K562 (cell line): Measurements from ENCODE around the gene MRPS24. TPM values are rescaled to one million over a fixed set of nuclear protein-coding genes. Genes with fewer than 3 reads are reported as not detected.

Experiments used
- ATAC-seq: fragments of 200-7000 bp; cut with Tn5 transposase; 3 replicates; pipeline ENCODE4 v1.9.1; 2020; ENCODE audit warnings: moderate library complexity
- BruUV-seq: library from RNA; stranded (reverse); fragments of 400-500 nt; replicated peaks from 2 replicates; lab custom pipeline; 2021; lab: Mats Ljungman, UMichigan
- CTCF ChIA-PET: fragments of 300-600 bp; formaldehyde crosslinking; extraction: SDS; loops from one replicate; lab custom pipeline; 2021; ENCODE audit warnings: low intra/inter-chr PET ratio; lab: Yijun Ruan, JAX
- POLR2A ChIA-PET: fragments of 300-600, 350-650 bp; sonication (Branson Sonifier 250); formaldehyde crosslinking; extraction: SDS; loops from one replicate; lab custom pipeline; 2021; ENCODE audit warnings: antibody characterized with exemption, inconsistent platforms; lab: Yijun Ruan, JAX
- DNase-seq, 4 experiments: peaks; one replicate each; pipeline versions ENCODE4 v3.0.0 to v3.0.0-alpha.2; 2011 to 2018; ENCODE audit warnings: low spot score in 3 of 4, mixed read lengths in 3 of 4; ENCODE audit errors: extremely low read depth in 1 of 4
- FAIRE-seq: peaks from 2 replicates; lab custom pipeline; 2011; peaks lifted over from hg19 to GRCh38; lab: Jason Lieb, UNC
- H2AFZ ChIP-seq: 2 replicates; pipeline ENCODE4 v1.6.0; 2011; ENCODE audit warnings: low read depth, low read length, control low read depth, inconsistent platforms
- H3K27ac ChIP-seq: fragments of 200-600 bp; 3 replicates; pipeline ENCODE4 v1.8.0; 2011; ENCODE audit warnings: low read depth, mild to moderate bottlenecking, control low read depth, inconsistent platforms, low read length, moderate library complexity, mixed read lengths; ENCODE audit errors: extremely low read depth
- H3K27me3 ChIP-seq, 2 experiments: fragments of 300-600 bp in 1 of 2; 2 replicates in 1 of 2; 3 replicates in 1 of 2; pipeline versions ENCODE4 v1.6.0 to v1.8.0; 2011; ENCODE audit warnings: inconsistent platforms in 2 of 2, low read length in 2 of 2, mild to moderate bottlenecking in 1 of 2, mixed read lengths in 1 of 2, moderate library complexity in 1 of 2; ENCODE audit not compliant: control insufficient read depth in 2 of 2, insufficient read depth in 2 of 2
- H3K36me3 ChIP-seq: fragments of 300-600 bp; 3 replicates; pipeline ENCODE4 v1.8.0; 2011; ENCODE audit warnings: mild to moderate bottlenecking, low read length, inconsistent platforms; ENCODE audit not compliant: control insufficient read depth, insufficient read depth
- H3K4me1 ChIP-seq, 2 experiments: fragments of 200-600 bp in 1 of 2; replicated peaks in 1 of 2; 2 replicates in 1 of 2; 3 replicates in 1 of 2; pipeline versions ENCODE4 v1.5.1 to v1.8.0; 2011; ENCODE audit warnings: inconsistent platforms in 2 of 2, low read length in 2 of 2, mild to moderate bottlenecking in 1 of 2, mixed read lengths in 1 of 2, moderate library complexity in 1 of 2; ENCODE audit not compliant: control insufficient read depth in 2 of 2, insufficient read depth in 2 of 2
- H3K4me2 ChIP-seq: 2 replicates; pipeline ENCODE4 v1.6.1; 2011; ENCODE audit warnings: low read length, control low read depth, inconsistent platforms, mixed read lengths; ENCODE audit not compliant: insufficient read depth
- H3K4me3 ChIP-seq: fragments of 200-600 bp; sonication (generic), shearing (Covaris generic); 2 replicates; pipeline ENCODE4 v1.5.1; 2016; ENCODE audit warnings: control low read depth, inconsistent platforms
- H3K79me2 ChIP-seq: fragments of 200-600 bp; 3 replicates; pipeline ENCODE4 v1.8.0; 2011; ENCODE audit warnings: low read length, inconsistent platforms; ENCODE audit not compliant: control insufficient read depth, insufficient read depth
- H3K9ac ChIP-seq, 2 experiments: 2 replicates each; pipeline versions ENCODE4 v1.6.0 to v1.6.1; 2011; ENCODE audit warnings: low read depth in 2 of 2, low read length in 2 of 2, control low read depth in 1 of 2, inconsistent platforms in 1 of 2, mild to moderate bottlenecking in 1 of 2, mixed read lengths in 1 of 2; ENCODE audit not compliant: insufficient read depth in 1 of 2
- H3K9me1 ChIP-seq: one replicate; pipeline ENCODE4 v1.6.0; 2011; ENCODE audit warnings: inconsistent platforms, mild to moderate bottlenecking, low read length, moderate library complexity; ENCODE audit not compliant: control insufficient read depth, insufficient read depth
- H3K9me3 ChIP-seq: replicated peaks from 2 replicates; pipeline ENCODE4 v1.5.1; 2011; ENCODE audit warnings: low read depth, low read length, inconsistent platforms; ENCODE audit not compliant: control insufficient read depth, insufficient read depth
- H4K20me1 ChIP-seq: replicated peaks from 2 replicates; pipeline ENCODE4 v1.6.1; 2011; ENCODE audit warnings: low read length, inconsistent platforms, mixed read lengths; ENCODE audit not compliant: control insufficient read depth, insufficient read depth
- ARID2 ChIP-seq: fragments of 450-650 bp; IDR thresholded peaks from 2 replicates; pipeline ENCODE4 v1.6.1; 2017; ENCODE audit warnings: antibody characterized with exemption, mild to moderate bottlenecking
- CREB1 ChIP-seq, 2 experiments: sonication (generic) in 1 of 2; formaldehyde crosslinking in 1 of 2; IDR thresholded peaks; 2 replicates each; pipeline versions ENCODE4 v1.6.1 to v1.8.0; 2012 to 2022; ENCODE audit warnings: inconsistent platforms in 1 of 2, mild to moderate bottlenecking in 1 of 2, missing genetic modification reagents in 1 of 2, moderate library complexity in 1 of 2
- FOXM1 ChIP-seq, 2 experiments: fragments of 450-650 bp in 1 of 2; sonication (generic) in 1 of 2; formaldehyde crosslinking in 1 of 2; IDR thresholded peaks; 2 replicates each; pipeline versions ENCODE4 v1.6.1 to v1.9.0; 2017 to 2022; ENCODE audit warnings: low read depth in 2 of 2, mild to moderate bottlenecking in 2 of 2, missing genetic modification reagents in 1 of 2, moderate library complexity in 1 of 2
- MYNN ChIP-seq, 2 experiments: sonication (generic); formaldehyde crosslinking in 1 of 2; IDR thresholded peaks; 2 replicates each; pipeline versions ENCODE4 v1.5.0 to v1.6.1; 2016 to 2020; ENCODE audit warnings: antibody characterized with exemption in 1 of 2, missing genetic modification reagents in 1 of 2
- NCOA2 ChIP-seq, 2 experiments: fragments of 450-650 bp; IDR thresholded peaks; 2 replicates each; pipeline ENCODE4 v1.6.1; 2018; ENCODE audit warnings: mild to moderate bottlenecking in 2 of 2, moderate library complexity in 1 of 2; ENCODE audit not compliant: partially characterized antibody in 2 of 2
- PRDM10 ChIP-seq: fragments of 450-650 bp; IDR thresholded peaks from 2 replicates; pipeline ENCODE4 v1.6.1; 2018; ENCODE audit not compliant: partially characterized antibody
- RBM22 ChIP-seq: fragments of 200-400 bp; formaldehyde crosslinking; IDR thresholded peaks from 2 replicates; pipeline ENCODE4 v1.6.1; 2018; ENCODE audit warnings: low read length, low read depth; ENCODE audit not compliant: poor library complexity, severe bottlenecking
- TFE3 ChIP-seq: fragments of 450-650 bp; formaldehyde crosslinking; IDR thresholded peaks from 2 replicates; pipeline ENCODE4 v1.4.0; 2020; ENCODE audit warnings: mild to moderate bottlenecking, mixed read lengths
- ZNF224 ChIP-seq: sonication (generic); formaldehyde crosslinking; IDR thresholded peaks from 2 replicates; pipeline ENCODE4 v1.8.0; 2022; ENCODE audit warnings: mild to moderate bottlenecking, missing genetic modification reagents
- ZNF24 ChIP-seq: fragments of 450-650 bp; IDR thresholded peaks from 2 replicates; pipeline ENCODE4 v1.6.1; 2016
- ZNF445 ChIP-seq: fragments of 250-450 bp; sonication (Bioruptor Pico); IDR thresholded peaks from 2 replicates; pipeline ENCODE4 v1.4.0; 2020; ENCODE audit warnings: low read depth, mild to moderate bottlenecking, moderate library complexity
- ZNF766 ChIP-seq: fragments of 200-800 bp; sonication (Bioruptor generic); conservative IDR thresholded peaks from 2 replicates; pipeline ENCODE4 v1.6.1; 2016; ENCODE audit warnings: missing genetic modification characterization, missing compliant biosample characterization
- WGBS: fragments of 100-300 bp; shearing (Covaris generic); methylation state at CpG from one replicate; pipeline ENCODE4 v1.1.6; 2016; ENCODE audit warnings: low coverage, mixed read lengths; ENCODE audit not compliant: insufficient coverage; ENCODE audit errors: missing lambda C conversion rate; 5-methylcytosine and 5-hydroxymethylcytosine counted together
- in situ Hi-C: fragments of 300-500 bp; cut with MboI; formaldehyde crosslinking; loops from 4 replicates; pipeline ENCODE4 v1.15.0; 2018; ENCODE audit warnings: inconsistent platforms, mixed read lengths
- intact Hi-C: fragments of 100-400 bp; cut with micrococcal nuclease; formaldehyde crosslinking; loops from 2 replicates; pipeline ENCODE4 v1.14.2; 2022
- polyA plus RNA-seq, 8 experiments: library from polyadenylated mRNA; depleted of rRNA in 4 of 8; stranded (reverse) in 5 of 8; unstranded in 3 of 8; fragments of >200 nt; fragmentation: Nextera tagmentation in 2 of 8; fragmentation: Illumina TruSeq in 1 of 8; extraction: Ambion mirVana in 2 of 8; extraction: Trizol in 1 of 8; gene quantifications; 2 replicates each; pipeline versions ENCODE4 v1.2.1 to v1.2.3, GENCODE V29; 2011 to 2014; ENCODE audit warnings: inconsistent platforms in 1 of 8, missing spikeins in 1 of 8
- total RNA-seq, 7 experiments: library from RNA; depleted of rRNA in 6 of 7; stranded (reverse); fragments of >200 nt in 6 of 7; fragmentation: Illumina TruSeq in 2 of 7; extraction: Trizol in 2 of 7; gene quantifications; 2 replicates each; pipeline versions ENCODE4 v1.2.1 to v1.2.3, GENCODE V29; 2011 to 2021; ENCODE audit warnings: low replicate concordance in 1 of 7

MRPS24 gene
- total and polyA plus RNA-seq, 9 of the 15 experiments (the other 6 are each of a cell fraction or from before 2014, with no cell fraction given) = 51.4 to 214 (median 169) TPM

GRCh38 chr7:43915907-43916306 is 46.6 kb upstream of the MRPS24 start:
- FAIRE-seq = no peak
- Histone ChIP-seq H3K4me1 (peaks cover 0 to 3% of the 10 kb centered on the region in 2 experiments; a peak in 2 of 5 replicates), H3K79me2 (no peaks in the 10 kb centered on the region), H3K9me3 (no peaks in the 10 kb centered on the region), H3K4me3 (no peak overlapping the region), H3K4me2 (no peak overlapping the region), H3K9me1 (no peaks in the 10 kb centered on the region), H3K9ac (no peak overlapping the region), H3K27ac (no peak overlapping the region), H3K36me3 (no peaks in the 10 kb centered on the region), H3K27me3 (no peaks in the 10 kb centered on the region), H4K20me1 (no peaks in the 10 kb centered on the region), H2AFZ (no peak overlapping the region)
- 44% methylated on average over 5 of the region's 5 CpGs for WGBS
- ChIA-PET POLR2A (no interaction called here), CTCF (no interaction called here)
- DNase-seq = no peak
- no TSS peak for BruUV-seq
- intact Hi-C loops = no loop called here
- in situ Hi-C loops = no loop called here
- TF ChIP-seq ARID2 (no peak), PRDM10 (no peak), CREB1 (IDR thresholded peaks at IDR 0.05) (no peak), CREB1 (CRISPR knock-in tag; IDR thresholded peaks at IDR 0.05) (no peak), ZNF766 (CRISPR knock-in tag) (no peak), ZNF445 (CRISPR knock-in tag) (no peak), TFE3 (no peak), ZNF24 (no peak), MYNN (IDR thresholded peaks at IDR 0.05) (no peak), MYNN (CRISPR knock-in tag; IDR thresholded peaks at IDR 0.05) (no peak), ZNF224 (CRISPR knock-in tag) (no peak), NCOA2 (IDR thresholded peaks at IDR 0.05; ENCODE audit: partially characterized antibody in 2 of 2) (no peak), FOXM1 (IDR thresholded peaks at IDR 0.05; ENCODE audit: low read depth) (no peak), FOXM1 (CRISPR knock-in tag; IDR thresholded peaks at IDR 0.05; ENCODE audit: low read depth) (no peak), RBM22 (no peak)
- no peak for ATAC-seq
